ENCODE results near the gene RHOBTB3. TPM values are rescaled to one million over a fixed set of nuclear protein-coding genes. Genes with fewer than 3 reads are reported as not detected.

Gene RHOBTB3
- total and polyA plus RNA-seq, 2 donors from 2014 or later: 22.5 to 54.5 TPM

DNA sequence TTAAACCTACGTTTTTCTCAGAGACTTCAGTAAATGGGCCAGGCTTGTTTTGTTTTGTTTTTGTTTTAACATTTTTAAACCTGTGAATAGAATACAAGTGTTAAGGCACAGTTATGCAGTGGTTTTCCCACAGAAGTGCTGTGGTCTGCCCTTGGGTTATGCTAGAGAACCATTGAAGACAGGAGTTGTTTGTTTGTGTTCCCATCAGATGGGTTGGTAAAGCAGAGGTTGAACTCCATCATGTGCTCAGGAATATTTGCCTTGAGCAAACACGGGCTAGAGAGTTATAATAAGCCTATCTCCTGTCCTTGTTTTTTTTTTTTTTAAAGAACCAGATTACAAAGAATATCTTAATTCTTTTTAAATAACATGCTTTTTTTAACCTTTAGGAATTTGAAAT lies 28.5 kb downstream of the RHOBTB3 start:
- H3K4me1 ChIP-seq (ENCODE audit: control insufficient read depth in 2 of 3, insufficient read depth in 2 of 3, low read depth in 1 of 3, low read length in 3 of 3): peaks cover 12 to 31% (median 21%) of the 10 kb centered on the region in 3 donors
- peaks cover 0 to 2% (median 0%) of the 10 kb centered on the region in 3 donors for H3K36me3 ChIP-seq (ENCODE audit: control insufficient read depth in 2 of 3, insufficient read depth in 3 of 3, low read length in 3 of 3)
- no peak for FAIRE-seq
- H3K9me3 ChIP-seq (ENCODE audit: control insufficient read depth in 2 of 3, insufficient read depth in 1 of 3, low read length in 3 of 3): no peaks in the 10 kb centered on the region
- H3K9ac ChIP-seq (ENCODE audit: low read length in 3 of 3): no peak overlapping the region
- intact Hi-C loops (cut with DNase I): no loop called here
- H3K27ac ChIP-seq (ENCODE audit: low read depth in 2 of 2, low read length in 2 of 2): peak overlapping the region in 1 of 2 donors; percentile 58
- H3K27me3 ChIP-seq (ENCODE audit: control insufficient read depth, insufficient read depth, low read length): no peaks in the 10 kb centered on the region
- TF ChIP-seq, protein P1, sequence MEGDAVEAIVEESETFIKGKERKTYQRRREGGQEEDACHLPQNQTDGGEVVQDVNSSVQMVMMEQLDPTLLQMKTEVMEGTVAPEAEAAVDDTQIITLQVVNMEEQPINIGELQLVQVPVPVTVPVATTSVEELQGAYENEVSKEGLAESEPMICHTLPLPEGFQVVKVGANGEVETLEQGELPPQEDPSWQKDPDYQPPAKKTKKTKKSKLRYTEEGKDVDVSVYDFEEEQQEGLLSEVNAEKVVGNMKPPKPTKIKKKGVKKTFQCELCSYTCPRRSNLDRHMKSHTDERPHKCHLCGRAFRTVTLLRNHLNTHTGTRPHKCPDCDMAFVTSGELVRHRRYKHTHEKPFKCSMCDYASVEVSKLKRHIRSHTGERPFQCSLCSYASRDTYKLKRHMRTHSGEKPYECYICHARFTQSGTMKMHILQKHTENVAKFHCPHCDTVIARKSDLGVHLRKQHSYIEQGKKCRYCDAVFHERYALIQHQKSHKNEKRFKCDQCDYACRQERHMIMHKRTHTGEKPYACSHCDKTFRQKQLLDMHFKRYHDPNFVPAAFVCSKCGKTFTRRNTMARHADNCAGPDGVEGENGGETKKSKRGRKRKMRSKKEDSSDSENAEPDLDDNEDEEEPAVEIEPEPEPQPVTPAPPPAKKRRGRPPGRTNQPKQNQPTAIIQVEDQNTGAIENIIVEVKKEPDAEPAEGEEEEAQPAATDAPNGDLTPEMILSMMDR (IDR thresholded peaks at IDR 0.05; ENCODE audit: borderline replicate concordance, extremely low read depth, insufficient read depth): no peak
- no peak overlapping the region for H3K4me3 ChIP-seq (ENCODE audit: low read length in 3 of 3)
- DNase-seq: no peak

DNA sequence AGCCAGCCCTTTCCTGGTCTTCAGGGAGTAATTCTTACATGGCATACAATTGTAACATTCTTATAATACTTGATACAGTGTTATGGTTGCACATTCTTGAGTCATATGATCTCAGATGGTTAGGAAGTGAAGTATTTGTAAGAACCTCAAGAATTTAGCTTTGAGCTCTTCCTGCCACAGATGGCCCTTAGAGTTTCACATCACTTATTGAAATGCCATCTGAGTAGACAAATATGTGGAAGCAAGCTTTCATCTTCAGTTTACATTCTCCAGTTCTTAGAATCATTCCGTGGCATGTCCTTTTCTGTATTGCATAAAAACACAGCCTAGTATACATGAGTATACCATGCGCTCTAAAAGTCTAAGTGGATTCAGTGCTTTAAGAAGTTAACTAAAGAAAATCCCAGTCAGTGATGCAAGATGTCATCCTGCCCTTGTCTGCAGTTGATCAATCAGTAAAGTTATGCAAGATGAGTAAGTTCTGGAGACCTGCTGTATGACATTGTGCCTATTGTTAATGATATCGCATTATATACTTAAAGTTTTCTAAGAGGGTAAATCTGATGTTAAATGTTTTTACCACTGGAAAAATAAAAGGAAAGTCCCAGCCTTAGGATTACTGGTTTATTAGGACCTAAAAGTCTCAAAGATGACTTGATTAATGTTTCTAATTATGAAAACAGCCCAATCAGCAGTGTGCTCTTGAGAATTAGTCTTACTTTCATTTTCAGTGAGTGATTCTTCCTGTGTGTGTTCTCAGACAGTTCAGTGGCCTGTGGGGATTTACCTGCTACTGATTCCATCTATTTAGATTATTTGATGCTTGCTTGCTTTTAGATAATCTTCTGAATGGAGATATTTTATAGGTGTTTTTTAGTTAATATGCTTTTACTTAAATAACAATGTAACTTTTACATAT lies 29.4 kb downstream of the RHOBTB3 start:
- intact Hi-C loops (cut with DNase I): no loop called here
- no peak for FAIRE-seq
- Histone ChIP-seq H3K27ac (ENCODE audit: low read depth in 2 of 2, low read length in 2 of 2) (peak overlapping the region in 1 of 2 donors; percentile 55), H3K9ac (ENCODE audit: low read length in 3 of 3) (no peak overlapping the region), H3K36me3 (ENCODE audit: control insufficient read depth in 2 of 3, insufficient read depth in 3 of 3, low read length in 3 of 3) (peaks cover 0 to 2% (median 0%) of the 10 kb centered on the region in 3 donors), H3K4me1 (ENCODE audit: control insufficient read depth in 2 of 3, insufficient read depth in 2 of 3, low read depth in 1 of 3, low read length in 3 of 3) (peaks cover 12 to 31% (median 21%) of the 10 kb centered on the region in 3 donors), H3K4me3 (ENCODE audit: low read length in 3 of 3) (peak overlapping the region in 2 of 3 donors; percentile 1 to 5), H3K9me3 (ENCODE audit: control insufficient read depth in 2 of 3, insufficient read depth in 1 of 3, low read length in 3 of 3) (no peaks in the 10 kb centered on the region), H3K27me3 (ENCODE audit: control insufficient read depth, insufficient read depth, low read length) (no peaks in the 10 kb centered on the region)
- DNase-seq: peak in 1 of 5 donors; percentile 28
- TF ChIP-seq, protein P1 (IDR thresholded peaks at IDR 0.05; ENCODE audit: borderline replicate concordance, extremely low read depth, insufficient read depth): no peak

DNA sequence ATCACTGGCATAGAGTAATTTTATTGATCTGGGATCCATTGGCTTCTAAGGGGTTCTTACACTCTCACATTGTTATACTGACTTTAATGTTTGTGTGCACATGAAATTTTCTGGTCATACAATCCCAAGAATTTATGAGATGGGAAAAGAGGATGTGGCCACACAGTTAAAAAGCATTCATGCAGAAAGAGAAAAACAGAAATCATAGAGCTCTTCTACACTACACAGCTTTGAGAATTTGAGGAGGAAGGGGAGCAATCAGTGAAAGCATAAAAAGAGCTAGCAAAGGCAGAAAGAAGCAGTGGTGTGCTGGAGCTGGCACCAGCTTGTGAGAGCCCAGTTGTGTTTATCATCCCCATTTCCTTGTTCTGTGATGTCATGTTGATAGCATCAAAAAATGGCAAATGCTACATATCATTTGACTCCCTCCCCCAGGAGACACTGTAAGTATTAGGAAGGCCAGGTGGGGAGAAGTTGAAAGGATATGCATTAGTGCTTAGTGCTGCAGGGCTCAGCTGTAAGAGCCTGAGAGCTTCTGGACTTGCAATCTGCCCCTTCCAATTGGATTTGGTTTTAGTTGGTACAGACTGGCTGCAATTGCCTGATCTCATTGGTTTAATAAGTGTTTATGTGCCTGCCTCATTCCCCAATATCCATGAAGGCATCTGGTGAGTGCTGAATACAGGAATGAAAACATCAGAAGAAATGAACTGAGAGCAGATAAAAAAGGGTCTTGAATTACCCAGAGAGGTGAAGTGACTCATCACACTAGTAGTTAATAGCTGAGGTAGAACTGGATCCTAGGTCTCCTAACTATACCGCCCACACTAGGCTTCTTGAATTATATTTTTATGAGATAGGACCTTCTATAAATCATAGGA lies 30.9 kb downstream of the RHOBTB3 start:
- DNase-seq: no peak
- Histone ChIP-seq H3K4me1 (ENCODE audit: control insufficient read depth in 2 of 3, insufficient read depth in 2 of 3, low read depth in 1 of 3, low read length in 3 of 3) (peaks cover 12 to 31% (median 21%) of the 10 kb centered on the region in 3 donors), H3K27ac (ENCODE audit: low read depth in 2 of 2, low read length in 2 of 2) (peak overlapping the region; percentile 2 to 3), H3K9me3 (ENCODE audit: control insufficient read depth in 2 of 3, insufficient read depth in 1 of 3, low read length in 3 of 3) (no peaks in the 10 kb centered on the region), H3K36me3 (ENCODE audit: control insufficient read depth in 2 of 3, insufficient read depth in 3 of 3, low read length in 3 of 3) (no peaks in the 10 kb centered on the region), H3K9ac (ENCODE audit: low read length in 3 of 3) (no peak overlapping the region), H3K4me3 (ENCODE audit: low read length in 3 of 3) (no peak overlapping the region), H3K27me3 (ENCODE audit: control insufficient read depth, insufficient read depth, low read length) (no peaks in the 10 kb centered on the region)
- intact Hi-C loops (cut with DNase I): no loop called here
- FAIRE-seq: no peak
- TF ChIP-seq, protein P1 (IDR thresholded peaks at IDR 0.05; ENCODE audit: borderline replicate concordance, extremely low read depth, insufficient read depth): no peak
